GM19035 (cell line): ENCODE measurements around the gene CCDC93.
"Not testable (repeated sequence)": the region's sequence is repeated elsewhere in the genome, so short reads cannot be mapped to it uniquely, and the experiment has no call there.

ENCODE experiments used
- ATAC-seq: cut with Tn5 transposase; IDR thresholded peaks from one replicate; pipeline ENCODE4 v1.9.1; 2021; ENCODE audit not compliant: unreplicated experiment

The CCDC93 gene

DNA sequence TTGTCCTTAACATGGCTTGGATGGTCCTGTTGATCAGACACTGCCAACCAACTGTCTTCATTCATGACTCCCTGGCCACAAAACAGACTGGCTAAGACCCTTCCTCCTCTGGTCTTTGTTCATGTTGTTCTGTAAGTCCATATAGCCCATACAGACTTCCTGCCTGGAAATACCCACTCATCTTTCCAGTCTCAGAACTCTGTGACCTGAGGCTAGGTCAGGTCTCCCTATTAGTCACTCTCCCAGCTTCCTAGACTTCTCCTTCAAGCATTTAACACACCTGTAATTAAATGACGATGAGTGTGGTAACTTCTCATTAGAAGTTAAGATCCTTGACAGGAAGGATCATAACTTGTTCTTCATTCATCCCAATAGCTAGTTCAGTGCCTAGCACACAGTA lies 56.3 kb downstream of the CCDC93 start:
- no peak for ATAC-seq

DNA sequence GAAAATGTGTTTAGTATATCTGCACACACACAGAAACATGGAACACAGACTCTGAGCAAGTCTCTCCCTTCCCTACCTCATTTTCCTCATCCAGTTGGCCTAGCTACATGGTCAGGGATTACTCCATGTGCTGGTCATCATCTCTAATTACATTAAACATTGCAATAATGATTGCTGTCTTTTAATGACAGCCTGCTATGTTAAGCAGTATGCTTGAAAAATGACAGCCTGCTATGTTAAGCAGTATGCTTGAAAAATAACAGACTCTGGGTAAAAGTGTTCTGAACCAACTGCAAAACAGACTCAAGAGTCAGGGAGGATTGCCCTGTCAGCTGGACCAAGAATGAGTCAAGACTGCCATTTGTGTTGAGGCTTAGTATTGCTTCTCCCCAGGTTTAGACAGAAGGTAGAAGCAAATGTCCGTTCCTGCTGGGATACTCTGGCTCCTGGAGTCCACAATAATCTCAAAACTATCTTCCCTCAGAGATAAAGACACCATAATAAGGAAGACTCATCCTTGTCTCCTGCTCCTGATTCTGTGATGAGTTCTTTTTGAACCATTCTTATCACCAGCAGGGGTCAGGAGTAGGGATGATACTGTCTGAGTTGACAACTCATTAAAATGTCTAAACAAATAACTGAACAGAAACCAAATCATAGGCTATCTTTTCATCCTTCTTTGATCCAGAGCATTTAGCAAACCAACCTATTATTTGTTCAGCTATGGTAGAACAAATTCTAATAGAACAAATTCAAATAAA lies 57.7 kb downstream of the CCDC93 start:
- ATAC-seq: no peak

DNA sequence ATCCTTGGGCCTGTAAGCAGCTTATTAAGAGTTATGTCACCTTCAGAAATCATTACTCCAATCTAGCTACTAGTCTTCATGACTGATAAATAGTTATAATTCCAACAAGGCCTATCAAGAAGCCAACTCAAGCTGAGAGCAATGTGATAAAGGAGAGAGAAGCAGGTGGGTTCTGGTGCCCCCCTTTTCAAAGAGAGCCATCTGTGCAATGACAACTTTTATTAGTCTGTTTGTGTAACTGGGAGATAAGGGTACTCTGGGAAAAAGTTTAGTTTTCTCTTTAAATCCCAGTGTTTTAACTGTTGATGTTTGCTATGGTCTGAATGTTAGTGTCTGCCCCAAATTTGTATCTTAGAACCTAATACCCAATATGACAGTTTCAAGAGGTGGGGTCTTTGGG lies 60.6 kb downstream of the CCDC93 start:
- no peak for ATAC-seq

DNA sequence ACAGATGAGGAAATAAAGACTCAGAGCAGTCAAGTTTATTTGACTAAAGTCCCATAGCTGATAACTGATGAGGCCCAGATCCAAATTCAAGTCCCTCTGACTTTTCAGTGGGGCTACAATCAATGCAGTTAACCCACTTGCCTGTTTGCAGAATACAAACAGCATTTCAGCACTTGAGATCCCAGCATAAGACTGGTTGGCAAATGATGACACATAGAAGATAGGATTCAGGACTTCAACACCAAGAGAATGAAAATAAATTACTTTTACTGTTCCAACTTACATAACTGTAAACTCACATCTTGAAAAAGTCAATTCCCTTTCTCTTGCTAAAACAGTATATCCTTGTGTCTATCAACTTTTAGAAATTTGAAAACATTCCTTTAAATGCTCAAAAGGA lies 61.2 kb downstream of the CCDC93 start:
- ATAC-seq: no peak

DNA sequence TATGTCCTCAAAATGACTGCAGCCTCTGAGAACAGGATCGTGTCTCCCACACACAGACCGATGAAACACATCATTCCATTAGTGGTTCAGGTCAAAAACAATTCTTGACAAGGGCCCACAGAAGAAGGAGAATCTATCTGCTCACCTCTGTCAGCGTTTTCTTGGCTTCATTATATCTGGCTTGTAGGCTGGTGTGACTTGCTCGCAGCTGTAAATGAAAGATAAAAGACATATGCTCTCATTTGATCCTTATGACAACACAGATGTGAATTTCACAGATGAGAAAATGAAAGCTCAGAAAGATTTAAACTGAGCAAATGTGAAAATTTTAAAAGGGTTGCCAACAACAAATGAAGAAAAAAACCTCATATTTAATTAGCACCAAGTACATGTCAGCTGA lies 61.6 kb downstream of the CCDC93 start:
- ATAC-seq: no peak

DNA sequence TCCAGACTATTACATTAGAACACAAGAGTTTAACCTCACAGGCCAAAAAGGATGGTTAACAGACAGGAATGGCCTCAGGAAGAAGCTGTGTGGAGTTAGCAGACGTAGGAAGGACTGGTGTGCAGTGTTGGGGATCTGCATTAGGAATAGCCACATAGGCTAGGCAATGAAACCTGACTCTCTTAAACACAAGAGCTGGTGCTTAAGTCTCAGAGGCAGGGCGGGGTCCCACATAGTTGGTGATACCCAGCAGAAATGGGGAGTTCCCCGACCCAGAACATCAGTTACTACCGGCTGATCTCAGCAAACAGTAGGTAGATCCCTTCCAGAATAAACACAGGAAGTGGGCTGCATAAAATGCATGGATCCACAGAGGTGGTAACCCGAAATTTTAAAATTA lies 64.1 kb downstream of the CCDC93 start:
- no peak for ATAC-seq

DNA sequence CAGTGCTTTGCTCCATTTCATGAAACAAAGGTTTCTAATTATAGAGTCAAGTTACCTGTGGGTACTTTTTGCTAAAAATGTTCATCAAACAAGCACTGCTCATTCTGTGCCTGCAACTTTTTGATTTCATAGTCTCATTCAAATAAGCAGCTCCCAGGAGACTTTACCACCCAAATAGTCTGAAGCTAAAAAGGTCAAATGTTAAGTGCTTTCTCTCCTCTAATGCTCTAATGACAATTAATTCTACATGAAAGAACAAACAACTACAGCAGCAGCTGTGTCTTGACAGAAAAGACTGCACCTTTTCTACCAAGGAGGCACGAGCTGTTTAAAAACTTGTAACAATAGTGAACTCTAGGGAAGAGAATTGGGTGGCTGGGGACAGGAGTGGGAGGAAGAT lies 65.3 kb downstream of the CCDC93 start:
- ATAC-seq: no peak

DNA sequence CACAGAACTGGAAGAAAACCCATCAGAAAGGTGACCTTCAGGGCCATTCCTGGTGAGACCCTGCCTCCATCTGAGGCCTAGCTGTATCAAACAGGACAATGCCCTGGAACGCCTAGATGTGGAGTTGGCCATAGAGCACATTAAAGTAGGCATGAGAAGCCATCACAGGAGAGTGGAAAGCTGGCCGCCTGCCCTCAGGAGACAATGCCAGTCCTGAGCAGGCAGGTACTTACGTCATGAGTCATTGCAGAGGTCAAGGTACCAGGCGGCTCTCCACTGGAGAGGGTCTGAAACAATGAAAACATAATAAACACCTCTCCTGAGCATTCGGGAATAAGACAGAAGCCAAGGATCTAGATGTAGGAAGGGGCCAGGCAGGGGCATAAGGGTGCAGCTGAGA lies 68.6 kb downstream of the CCDC93 start:
- no peak for ATAC-seq

DNA sequence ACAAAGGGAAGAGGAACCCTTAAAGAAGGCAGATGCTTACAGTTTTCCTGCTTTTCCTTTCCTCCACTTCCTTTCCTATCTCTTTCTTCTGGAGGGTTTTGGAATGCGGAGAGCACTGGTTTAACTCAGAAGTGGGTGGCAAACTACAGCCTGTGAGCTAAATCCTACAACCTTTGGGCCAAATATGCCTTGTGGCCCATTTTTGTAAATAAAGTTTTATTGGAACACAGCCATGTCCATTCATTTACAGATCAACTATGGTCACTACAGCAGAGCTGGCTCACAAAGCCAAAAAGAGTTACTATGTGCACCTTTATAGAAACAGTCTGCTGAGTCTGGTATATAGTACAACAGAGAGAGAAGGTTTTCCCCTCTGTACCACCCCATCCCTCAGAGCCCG lies 69.1 kb downstream of the CCDC93 start:
- ATAC-seq: no peak

DNA sequence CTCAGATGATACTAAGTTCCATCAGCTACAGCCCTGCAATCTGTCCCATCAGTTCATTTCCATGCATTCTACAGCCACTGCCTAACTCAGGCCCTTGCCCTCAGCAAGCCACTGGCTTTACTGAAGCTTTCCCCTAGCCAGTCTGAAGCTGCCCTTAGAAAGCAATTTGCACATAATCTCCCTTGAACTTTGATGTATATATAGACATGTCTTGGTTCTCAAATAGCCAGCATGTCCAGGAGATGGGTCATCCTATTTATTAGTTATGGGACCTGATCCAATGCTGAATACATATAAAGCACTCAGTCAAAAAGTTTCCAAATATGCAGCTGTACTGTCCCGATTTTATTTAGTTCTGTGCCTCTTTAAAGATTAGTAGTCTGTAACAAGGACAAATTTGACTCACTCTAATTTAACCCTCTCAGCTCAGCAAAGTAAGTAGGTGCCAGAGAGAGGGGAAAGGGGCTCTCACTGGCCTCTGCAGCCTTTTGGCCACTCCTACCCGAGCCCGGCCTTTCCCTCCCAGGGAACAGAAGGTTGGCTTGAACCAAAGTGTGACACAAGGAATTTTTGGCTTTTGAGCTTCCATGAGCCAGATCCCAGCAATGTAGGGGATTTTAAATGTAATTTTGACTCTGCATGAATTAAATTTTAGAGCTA lies 70.7 kb downstream of the CCDC93 start:
- no peak for ATAC-seq

DNA sequence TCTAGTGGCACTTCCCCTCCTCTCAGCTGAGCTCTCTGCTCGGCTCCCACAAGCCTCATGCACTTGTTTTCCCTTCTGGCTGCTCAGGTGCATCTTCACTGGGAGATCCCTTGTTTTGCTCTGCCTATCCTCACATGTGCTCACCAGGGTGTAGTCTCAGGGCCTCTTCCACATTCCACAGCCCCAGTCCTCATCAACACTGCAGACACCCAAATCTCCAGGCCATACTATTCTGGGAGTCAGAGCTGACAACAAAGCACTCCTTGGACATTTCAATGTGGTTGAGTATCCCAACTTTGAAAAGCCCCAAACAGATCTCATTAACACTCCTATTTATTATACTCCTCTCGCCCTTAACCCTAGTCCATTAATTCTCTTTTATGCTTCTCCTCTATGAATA lies 71.3 kb downstream of the CCDC93 start:
- no peak for ATAC-seq

DNA sequence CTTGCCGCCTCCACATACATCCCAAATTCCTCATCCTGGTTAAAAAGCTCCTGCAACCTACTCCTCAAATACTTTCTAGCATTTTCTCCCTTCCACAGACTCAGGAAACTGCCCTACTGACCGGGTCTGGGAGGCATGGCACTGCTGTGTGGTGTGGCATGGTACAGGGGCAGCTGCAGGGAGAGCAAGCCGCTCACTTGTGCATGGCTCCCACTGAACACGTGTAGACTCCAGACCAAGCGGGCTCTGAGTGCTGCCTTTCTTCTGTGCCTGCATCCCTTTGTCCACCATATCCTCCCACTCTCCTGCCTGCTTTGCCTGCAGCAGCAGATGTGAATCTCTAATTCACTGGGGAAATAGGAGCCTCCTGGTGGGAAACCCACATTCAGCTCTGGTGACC lies 72.2 kb downstream of the CCDC93 start:
- ATAC-seq: no peak

DNA sequence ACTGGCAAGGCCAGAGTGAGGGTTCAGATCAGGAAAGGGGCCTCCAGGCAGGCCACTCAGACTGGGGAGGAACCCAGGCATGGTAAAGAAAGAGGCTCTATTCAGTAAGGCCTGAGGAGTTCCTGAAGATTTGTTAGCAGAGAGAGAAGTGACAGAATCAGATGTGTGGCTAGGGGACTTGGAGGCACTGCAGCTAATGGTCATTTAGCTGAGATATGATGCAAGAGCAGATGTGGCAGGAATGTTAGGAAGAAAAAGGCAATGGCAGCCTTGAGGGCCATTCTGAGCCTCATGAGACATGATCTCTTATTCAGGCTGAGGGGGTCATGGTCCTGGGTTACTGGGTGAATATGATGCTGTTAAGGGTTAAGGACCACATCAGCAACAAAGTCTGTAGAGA lies 73.4 kb downstream of the CCDC93 start:
- no peak for ATAC-seq

DNA sequence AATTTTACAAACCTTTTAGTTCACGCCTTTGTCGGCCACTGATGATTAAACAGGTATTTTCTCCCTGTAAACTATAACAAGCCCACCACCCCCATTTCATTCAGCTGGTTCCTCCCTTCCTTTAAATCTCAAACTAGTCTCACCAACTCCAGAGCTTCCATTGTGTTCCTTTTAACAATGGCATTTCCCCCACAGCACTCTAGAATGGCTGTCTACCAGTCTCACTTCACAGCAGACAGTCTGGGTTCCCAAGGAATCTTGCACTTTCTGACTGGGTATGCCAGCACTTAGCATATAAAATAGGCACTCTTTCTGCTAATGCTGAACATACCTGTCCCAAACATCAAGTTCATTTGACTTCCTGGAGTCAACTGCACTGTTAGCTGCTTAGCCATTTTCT lies 75.3 kb downstream of the CCDC93 start:
- no peak for ATAC-seq

DNA sequence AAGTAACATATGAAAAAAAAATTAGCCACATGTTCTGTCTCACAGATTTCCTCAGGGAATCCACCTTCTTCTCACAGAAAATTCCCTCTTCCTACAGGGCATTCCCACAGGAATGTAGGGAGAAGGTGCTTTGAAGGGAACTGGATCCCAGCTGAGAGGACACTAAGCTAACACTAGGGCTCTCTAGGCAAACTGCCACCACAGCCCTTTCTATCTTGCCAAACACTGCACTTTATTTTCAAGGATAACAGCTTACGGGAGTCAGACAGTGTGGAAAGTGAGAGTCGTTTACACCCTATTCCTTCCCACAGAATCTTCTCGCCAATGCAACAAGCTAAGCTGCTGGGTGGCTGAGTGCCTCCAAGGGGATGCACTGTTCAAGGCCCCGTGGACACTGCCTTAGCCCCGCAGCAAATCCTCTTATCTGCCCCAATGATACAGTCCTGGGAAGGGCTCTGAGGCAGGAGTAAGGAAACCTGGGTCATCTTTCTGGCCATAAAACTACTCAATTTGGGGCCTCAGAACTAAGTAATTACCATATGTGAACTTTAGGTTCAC lies 76.9 kb downstream of the CCDC93 start:
- ATAC-seq: no peak

DNA sequence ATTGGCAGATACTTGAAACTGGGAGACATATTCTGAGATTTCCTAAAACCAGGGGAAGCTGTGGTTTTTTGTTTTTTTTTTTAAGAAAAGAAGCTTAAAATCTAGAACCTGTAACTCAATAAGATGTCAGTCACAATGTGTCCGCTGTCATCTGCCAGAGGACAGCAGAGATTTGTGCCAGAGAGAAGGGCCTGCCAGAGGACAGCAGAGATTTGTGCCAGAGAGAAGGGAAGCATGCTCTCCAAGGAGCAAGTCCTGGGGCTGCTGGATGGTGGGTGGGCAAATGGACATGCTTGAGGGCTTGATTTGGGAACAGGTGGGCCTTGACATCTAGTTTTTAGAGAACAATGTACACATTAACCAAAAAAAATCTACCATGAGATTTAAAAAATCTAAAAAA lies 77.9 kb downstream of the CCDC93 start:
- ATAC-seq: no peak

DNA sequence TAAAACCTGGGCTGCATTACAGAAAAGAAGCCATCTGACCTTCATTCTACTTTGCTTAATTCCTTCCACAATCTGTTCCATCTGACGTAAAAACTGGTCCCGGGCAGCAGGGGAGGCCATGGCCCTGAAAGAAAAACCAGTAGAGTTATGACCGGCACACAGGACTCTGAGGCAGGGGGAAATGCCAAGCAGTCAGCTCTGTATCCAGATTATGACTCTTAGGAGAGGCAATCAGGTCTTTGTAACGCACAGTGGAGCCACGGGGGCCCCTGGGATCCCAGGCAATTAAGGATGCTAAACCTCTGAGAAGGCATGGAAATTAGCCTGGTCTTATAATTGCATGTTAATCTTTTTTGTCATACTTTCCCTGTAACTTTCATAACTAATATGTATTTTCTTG lies 78.4 kb downstream of the CCDC93 start:
- ATAC-seq: no peak

DNA sequence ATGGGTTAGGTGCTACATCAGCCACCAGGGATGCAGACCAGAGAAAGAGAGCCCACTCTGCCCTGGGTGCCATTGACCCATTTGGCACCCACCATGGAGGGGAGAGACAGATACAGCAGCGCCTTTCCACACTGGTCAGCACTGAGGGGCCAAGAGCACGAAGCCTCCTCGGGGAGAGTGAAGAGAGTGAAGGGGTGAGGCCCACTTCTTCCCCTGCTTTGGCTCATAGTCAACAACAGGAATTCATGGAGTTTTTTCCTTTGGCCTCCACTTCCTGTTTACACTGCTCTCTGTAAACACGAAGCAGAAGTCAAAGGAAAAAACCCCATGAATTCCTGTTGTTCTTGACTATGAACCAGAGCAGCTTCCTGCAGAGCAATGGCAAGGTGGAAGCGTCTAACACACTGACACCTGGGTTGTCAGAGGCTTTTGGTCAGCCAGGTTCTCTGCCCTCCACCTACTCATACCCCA lies 80.0 kb downstream of the CCDC93 start:
- no peak for ATAC-seq

DNA sequence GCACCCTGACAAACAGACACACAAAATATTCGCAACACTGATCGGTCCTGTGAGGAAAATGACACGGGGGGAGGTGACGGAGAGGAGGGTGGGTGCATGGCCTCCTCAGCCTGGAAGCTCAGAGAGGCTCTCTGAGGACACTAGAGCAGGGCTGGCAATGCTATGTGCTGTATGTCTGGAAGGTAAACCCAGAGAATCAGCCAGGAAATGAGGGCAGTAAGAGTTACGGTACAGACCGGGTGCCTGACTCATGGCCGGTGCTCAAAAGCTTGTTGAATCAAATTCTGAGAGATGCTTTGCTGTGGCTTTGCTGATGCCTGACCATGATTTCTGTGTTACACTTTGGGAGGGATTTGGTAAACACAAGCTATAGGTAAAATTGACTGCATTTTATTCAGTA lies 81.9 kb downstream of the CCDC93 start:
- ATAC-seq: no peak

DNA sequence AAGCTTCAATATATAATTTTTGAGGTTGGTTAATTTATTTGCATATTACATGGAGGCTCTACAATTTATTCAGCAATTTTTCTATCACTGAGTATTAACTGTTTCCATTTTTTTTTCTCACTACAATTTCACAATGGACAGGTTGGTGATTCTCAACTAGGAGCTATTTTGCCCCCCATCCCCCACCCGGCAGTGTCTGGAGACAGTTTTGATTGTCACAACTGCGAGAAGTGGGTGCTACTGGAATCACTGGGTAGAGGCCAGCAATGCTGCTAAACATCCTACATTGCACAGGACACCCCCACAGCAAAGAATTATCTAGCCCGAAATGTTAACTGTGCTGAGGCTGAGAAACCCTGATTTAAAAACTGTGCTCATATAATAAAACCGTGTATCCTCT lies 82.6 kb downstream of the CCDC93 start:
- no peak for ATAC-seq

DNA sequence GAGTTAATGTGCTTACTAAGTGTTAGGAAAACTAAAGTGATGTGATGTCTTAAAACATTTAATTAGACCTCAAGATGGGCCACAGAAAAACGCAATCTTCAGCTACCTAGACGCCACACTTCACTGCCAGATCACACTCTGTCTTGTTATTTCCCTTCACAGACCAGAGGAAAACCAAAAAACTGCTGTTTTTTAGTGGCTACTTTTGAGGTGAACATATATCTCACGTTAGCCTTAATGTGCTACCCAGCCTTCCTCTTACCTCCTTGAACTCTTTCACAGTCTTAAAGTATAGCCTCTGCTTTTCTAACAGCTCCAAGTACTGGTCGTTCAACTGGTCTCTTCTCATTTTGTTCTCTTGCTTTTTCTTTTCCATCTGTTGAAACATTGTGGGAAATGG lies 83.1 kb downstream of the CCDC93 start:
- no peak for ATAC-seq

DNA sequence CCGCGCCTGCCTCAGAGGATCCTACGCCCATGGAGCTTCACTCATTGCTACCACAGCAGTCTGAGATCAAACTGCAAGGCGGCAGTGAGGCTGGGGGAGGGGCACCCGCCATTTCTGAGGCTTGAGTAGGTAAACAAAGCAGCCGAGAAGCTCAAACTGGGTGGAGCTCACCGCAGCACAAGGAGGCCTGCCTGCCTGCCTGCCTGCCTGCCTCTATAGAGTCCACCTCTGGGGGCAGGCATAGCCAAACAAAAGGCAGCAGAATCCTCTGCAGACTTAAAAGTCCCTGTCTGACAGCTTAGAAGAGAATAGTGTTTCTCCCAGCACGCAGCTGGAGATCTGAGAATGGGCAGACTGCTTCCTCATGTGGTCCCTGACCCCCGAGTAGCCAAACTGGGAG lies 90.4 kb downstream of the CCDC93 start:
- not testable (repeated sequence) for ATAC-seq
